Vagina (tissue), 2 donors: ENCODE results near the gene EIF3I.

Experiments used
- POLR2A ChIP-seq, 2 donors: fragments of 450-650 bp; IDR thresholded peaks; one replicate each; pipeline ENCODE4 v1.6.1; 2017; ENCODE audit warnings: antibody characterized with exemption in 2 of 2, mild to moderate bottlenecking in 2 of 2, moderate library complexity in 2 of 2
- POLR2AphosphoS5 ChIP-seq, 2 donors: sonication (generic); formaldehyde crosslinking; IDR thresholded peaks; one replicate each; pipeline ENCODE4 v1.9.0; 2017; ENCODE audit warnings: antibody characterized with exemption in 2 of 2, mild to moderate bottlenecking in 2 of 2, low read depth in 1 of 2; ENCODE audit not compliant: insufficient read depth in 1 of 2
- TF ChIP-seq, protein P1 (sequence below), 3 experiments: fragments of 450-650 bp in 2 of 3; fragments of 200-600 bp in 1 of 3; sonication (generic) in 1 of 3; IDR thresholded peaks; one replicate each; pipeline ENCODE4 v1.5.1; 2017 to 2019; ENCODE audit warnings: antibody characterized with exemption in 3 of 3, mild to moderate bottlenecking in 2 of 3, moderate library complexity in 2 of 3

- TF ChIP-seq, protein P1, sequence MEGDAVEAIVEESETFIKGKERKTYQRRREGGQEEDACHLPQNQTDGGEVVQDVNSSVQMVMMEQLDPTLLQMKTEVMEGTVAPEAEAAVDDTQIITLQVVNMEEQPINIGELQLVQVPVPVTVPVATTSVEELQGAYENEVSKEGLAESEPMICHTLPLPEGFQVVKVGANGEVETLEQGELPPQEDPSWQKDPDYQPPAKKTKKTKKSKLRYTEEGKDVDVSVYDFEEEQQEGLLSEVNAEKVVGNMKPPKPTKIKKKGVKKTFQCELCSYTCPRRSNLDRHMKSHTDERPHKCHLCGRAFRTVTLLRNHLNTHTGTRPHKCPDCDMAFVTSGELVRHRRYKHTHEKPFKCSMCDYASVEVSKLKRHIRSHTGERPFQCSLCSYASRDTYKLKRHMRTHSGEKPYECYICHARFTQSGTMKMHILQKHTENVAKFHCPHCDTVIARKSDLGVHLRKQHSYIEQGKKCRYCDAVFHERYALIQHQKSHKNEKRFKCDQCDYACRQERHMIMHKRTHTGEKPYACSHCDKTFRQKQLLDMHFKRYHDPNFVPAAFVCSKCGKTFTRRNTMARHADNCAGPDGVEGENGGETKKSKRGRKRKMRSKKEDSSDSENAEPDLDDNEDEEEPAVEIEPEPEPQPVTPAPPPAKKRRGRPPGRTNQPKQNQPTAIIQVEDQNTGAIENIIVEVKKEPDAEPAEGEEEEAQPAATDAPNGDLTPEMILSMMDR (IDR thresholded peaks at IDR 0.05), result no peak
- TF ChIP-seq POLR2A (IDR thresholded peaks at IDR 0.05) (no peak), POLR2AphosphoS5 (IDR thresholded peaks at IDR 0.05; ENCODE audit: insufficient read depth in 1 of 2, low read depth in 1 of 2) (no peak)
These were observed 2.1 kb downstream of the EIF3I start for GRCh38 chr1:32224285-32224684.
